PC-9 (cell line): ENCODE data around the gene GATAD2A.

Experiments
- CTCF ChIP-seq: fragments of 200-600 bp; sonication (generic); conservative IDR thresholded peaks from 2 replicates; pipeline ENCODE4 v1.6.1; 2017; ENCODE audit warnings: mixed run types, antibody characterized with exemption, mild to moderate bottlenecking, moderate library complexity
- EZH2 ChIP-seq: fragments of 200-600 bp; sonication (generic); IDR thresholded peaks from 2 replicates; pipeline ENCODE4 v1.8.0; 2017; ENCODE audit warnings: antibody characterized with exemption, low read depth

- TF ChIP-seq CTCF (no peak), EZH2 (no peak)
Measured at GRCh38 chr19:19558055-19558454, 152.6 kb downstream of the GATAD2A start.
